ENCODE data around the gene SIRPB1. TPM values are rescaled to one million over a fixed set of nuclear protein-coding genes. Genes with fewer than 3 reads are reported as not detected.
A peak's percentile ranks its signal among the peaks of the same experiment; 100 is the strongest.

The SIRPB1 gene
- polyA plus RNA-seq, 2 of the 4 experiments (the other 2 are of a cell fraction): 0.10 to 0.56 TPM

DNA sequence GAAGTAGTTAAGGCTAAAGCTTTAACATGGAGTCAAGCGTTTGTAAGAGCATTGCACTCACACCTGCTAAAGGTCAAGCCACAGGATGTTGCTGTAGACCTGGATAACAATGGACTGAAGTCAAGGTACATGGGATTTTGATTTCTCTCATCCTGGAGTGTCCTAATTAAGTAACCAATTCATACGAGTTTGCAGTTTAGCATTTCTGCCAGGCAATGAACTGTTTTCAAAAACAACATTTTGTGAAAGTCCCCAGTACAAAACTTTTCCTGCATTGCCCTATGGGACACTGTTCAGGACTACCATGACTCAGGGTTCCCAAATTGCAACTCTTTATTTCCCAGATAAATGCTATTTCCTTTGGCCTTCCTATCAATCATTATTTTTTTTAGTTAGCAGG lies 17.4 kb upstream of the SIRPB1 start (continued):
- no peak for TF ChIP-seq GATA3 (IDR thresholded peaks at IDR 0.05; ENCODE audit: borderline replicate concordance)

DNA sequence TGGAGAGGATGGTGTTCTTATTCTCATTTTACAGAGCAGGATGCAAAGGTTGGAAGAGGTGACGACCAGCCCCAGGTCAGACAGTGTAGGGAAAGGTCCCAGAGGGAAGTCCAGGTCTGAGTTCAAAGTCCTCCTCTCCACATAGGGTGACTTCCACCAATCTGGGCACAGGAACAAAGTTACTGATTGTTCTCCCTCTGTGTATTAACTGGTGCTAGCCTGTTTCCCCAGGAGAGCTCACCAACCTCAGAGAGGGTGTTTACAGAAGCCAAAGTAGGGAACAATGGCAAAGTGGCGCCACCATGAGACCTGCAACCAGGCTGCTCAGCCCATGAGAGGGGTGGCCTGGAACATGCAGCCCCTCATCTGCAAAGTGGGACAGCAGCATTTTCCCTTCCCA lies 16.8 kb upstream of the SIRPB1 start:
- Histone ChIP-seq H3K4me1 (peaks cover 7% of the 10 kb centered on the region; the same call in 1 of the 3 replicates), H3K9me3 (no peaks in the 10 kb centered on the region; the same call in 2 of the 3 replicates), H3K27ac (no peak overlapping the region), H3K4me3 (no peak overlapping the region), H3K4me2 (no peak overlapping the region)
- 65% methylated on average over 2 of the region's 2 CpGs for WGBS (ENCODE audit: missing lambda C conversion rate)
- peak in 1 of 2 experiments; percentile 34; a peak in 2 of 6 replicates for ATAC-seq
- POLR2A ChIA-PET: no interaction called here
- TF ChIP-seq POLR2AphosphoS2 (conservative IDR thresholded peaks at IDR 0.05; ENCODE audit: low read length) (no peak), MAZ (IDR thresholded peaks at IDR 0.05; ENCODE audit: borderline replicate concordance, low read depth, low read length) (no peak), CHD4 (IDR thresholded peaks at IDR 0.05; ENCODE audit: borderline replicate concordance) (no peak), FOXS1 (CRISPR knock-in tag; IDR thresholded peaks at IDR 0.05) (no peak), JUNB (IDR thresholded peaks at IDR 0.05) (no peak), MAFK (IDR thresholded peaks at IDR 0.05; ENCODE audit: partially characterized antibody) (no peak)
- TF ChIP-seq, protein P1, sequence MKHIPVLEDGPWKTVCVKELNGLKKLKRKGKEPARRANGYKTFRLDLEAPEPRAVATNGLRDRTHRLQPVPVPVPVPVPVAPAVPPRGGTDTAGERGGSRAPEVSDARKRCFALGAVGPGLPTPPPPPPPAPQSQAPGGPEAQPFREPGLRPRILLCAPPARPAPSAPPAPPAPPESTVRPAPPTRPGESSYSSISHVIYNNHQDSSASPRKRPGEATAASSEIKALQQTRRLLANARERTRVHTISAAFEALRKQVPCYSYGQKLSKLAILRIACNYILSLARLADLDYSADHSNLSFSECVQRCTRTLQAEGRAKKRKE (CRISPR knock-in tag; IDR thresholded peaks at IDR 0.05; ENCODE audit: low read depth): no peak
- TF ChIP-seq, protein P2, sequence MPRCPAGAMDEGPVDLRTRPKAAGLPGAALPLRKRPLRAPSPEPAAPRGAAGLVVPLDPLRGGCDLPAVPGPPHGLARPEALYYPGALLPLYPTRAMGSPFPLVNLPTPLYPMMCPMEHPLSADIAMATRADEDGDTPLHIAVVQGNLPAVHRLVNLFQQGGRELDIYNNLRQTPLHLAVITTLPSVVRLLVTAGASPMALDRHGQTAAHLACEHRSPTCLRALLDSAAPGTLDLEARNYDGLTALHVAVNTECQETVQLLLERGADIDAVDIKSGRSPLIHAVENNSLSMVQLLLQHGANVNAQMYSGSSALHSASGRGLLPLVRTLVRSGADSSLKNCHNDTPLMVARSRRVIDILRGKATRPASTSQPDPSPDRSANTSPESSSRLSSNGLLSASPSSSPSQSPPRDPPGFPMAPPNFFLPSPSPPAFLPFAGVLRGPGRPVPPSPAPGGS (IDR thresholded peaks at IDR 0.05): no peak
- no peak for DNase-seq (ENCODE audit: low read depth in 1 of 2, low spot score in 1 of 2)
- FAIRE-seq: no peak
- CTCF ChIA-PET: no interaction called here

DNA sequence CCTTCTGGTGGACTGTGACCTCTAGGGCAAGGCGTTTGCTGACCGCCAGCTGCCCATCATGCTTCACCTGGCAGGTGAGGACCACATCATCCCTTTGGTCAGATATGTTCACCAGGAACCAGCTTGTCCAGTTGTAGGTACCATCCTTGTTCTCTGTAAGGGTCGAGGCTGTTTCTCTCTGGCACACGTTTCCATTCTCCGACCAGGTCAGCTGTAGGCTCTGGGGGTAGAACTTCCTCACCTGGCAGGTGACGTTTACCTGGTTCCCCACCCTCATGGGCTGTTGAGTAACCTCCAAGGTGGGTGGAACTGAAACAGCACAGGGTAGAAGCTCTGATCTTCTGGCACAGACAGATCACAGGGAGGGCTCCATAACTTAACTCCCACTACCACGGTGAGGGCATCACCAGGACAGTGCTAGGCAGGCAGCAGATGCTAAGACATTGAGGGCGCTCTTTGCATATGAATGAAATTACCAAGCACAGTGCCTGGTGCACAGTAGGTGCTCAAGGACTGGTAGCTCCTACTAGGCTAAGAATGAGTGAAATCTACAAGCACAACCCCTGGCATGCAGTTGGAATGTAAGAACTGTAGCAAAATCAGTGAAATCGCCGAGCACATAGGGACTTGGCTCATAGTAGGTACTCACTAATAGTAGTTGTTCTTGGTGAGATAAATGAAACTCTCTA lies 15.6 kb upstream of the SIRPB1 start:
- POLR2A ChIA-PET: no interaction called here
- DNase-seq (ENCODE audit: low read depth in 1 of 2, low spot score in 1 of 2) (no peak), FAIRE-seq (no peak), ATAC-seq (no peak)
- no peaks in the 10 kb centered on the region; the same call in 2 of the 3 replicates for H3K9me3 ChIP-seq
- CTCF ChIA-PET: interaction anchor here (0.6 to 1.0 kb wide), 3 partner anchors 88 to 1441 kb away, joined by 3 to 4 read pairs (median 3); no protein-coding TSS in a partner anchor
- 63% methylated on average over 10 of the region's 10 CpGs for WGBS (ENCODE audit: missing lambda C conversion rate)
- H3K27ac ChIP-seq: no peak overlapping the region
- peaks cover 7% of the 10 kb centered on the region; the same call in 1 of the 3 replicates for H3K4me1 ChIP-seq
- H3K4me3 ChIP-seq: no peak overlapping the region
- no peak overlapping the region for H3K4me2 ChIP-seq
- TF ChIP-seq RARB (CRISPR knock-in tag; IDR thresholded peaks at IDR 0.05) (no peak), MYC (IDR thresholded peaks at IDR 0.05; ENCODE audit: borderline replicate concordance, low read length) (no peak), SMC3 (IDR thresholded peaks at IDR 0.05) (no peak), GATA3 (IDR thresholded peaks at IDR 0.05; ENCODE audit: borderline replicate concordance) (no peak), FOSB (CRISPR knock-in tag; IDR thresholded peaks at IDR 0.05) (no peak), MAFK (IDR thresholded peaks at IDR 0.05; ENCODE audit: partially characterized antibody) (no peak)
- TF ChIP-seq, protein P3, sequence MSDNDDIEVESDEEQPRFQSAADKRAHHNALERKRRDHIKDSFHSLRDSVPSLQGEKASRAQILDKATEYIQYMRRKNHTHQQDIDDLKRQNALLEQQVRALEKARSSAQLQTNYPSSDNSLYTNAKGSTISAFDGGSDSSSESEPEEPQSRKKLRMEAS (IDR thresholded peaks at IDR 0.05): no peak

DNA sequence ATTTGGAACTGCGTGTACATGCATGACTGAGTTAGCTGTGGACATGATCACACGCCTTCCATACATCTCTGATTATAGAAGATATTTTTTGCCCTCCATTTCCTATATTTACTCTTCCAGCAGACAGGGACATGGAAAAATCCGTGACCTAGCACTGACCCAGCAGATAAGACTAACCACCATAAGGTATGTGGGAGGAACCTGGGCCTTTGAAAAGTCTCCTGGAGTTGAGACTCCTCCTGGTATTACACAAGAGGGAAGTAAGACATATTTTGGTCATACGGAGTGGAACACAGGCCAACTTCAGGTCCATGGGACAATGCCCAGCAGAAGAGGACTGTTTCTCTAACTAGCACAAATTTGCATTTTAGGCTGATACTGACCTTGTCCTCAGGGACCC lies 13.7 kb upstream of the SIRPB1 start:
- no peaks in the 10 kb centered on the region for H3K9me3 ChIP-seq
- H3K4me1 ChIP-seq: peaks cover 7% of the 10 kb centered on the region; the same call in 1 of the 3 replicates
- WGBS (ENCODE audit: missing lambda C conversion rate): 64% methylated on average over 4 of the region's 4 CpGs
- ChIA-PET CTCF (no interaction called here), POLR2A (no interaction called here)
- DNase-seq (ENCODE audit: low read depth in 1 of 2, low spot score in 1 of 2) (peak in 1 of 2 experiments; percentile 19), FAIRE-seq (no peak), ATAC-seq (no peak)
- TF ChIP-seq, protein P4, sequence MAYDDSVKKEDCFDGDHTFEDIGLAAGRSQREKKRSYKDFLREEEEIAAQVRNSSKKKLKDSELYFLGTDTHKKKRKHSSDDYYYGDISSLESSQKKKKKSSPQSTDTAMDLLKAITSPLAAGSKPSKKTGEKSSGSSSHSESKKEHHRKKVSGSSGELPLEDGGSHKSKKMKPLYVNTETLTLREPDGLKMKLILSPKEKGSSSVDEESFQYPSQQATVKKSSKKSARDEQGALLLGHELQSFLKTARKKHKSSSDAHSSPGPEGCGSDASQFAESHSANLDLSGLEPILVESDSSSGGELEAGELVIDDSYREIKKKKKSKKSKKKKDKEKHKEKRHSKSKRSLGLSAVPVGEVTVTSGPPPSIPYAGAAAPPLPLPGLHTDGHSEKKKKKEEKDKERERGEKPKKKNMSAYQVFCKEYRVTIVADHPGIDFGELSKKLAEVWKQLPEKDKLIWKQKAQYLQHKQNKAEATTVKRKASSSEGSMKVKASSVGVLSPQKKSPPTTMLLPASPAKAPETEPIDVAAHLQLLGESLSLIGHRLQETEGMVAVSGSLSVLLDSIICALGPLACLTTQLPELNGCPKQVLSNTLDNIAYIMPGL (CRISPR knock-in tag; IDR thresholded peaks at IDR 0.05; ENCODE audit: borderline replicate concordance): no peak
- TF ChIP-seq, protein P5, sequence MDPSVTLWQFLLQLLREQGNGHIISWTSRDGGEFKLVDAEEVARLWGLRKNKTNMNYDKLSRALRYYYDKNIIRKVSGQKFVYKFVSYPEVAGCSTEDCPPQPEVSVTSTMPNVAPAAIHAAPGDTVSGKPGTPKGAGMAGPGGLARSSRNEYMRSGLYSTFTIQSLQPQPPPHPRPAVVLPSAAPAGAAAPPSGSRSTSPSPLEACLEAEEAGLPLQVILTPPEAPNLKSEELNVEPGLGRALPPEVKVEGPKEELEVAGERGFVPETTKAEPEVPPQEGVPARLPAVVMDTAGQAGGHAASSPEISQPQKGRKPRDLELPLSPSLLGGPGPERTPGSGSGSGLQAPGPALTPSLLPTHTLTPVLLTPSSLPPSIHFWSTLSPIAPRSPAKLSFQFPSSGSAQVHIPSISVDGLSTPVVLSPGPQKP (IDR thresholded peaks at IDR 0.05; ENCODE audit: low read depth, low read length): no peak
- no peak for TF ChIP-seq RAD21 (conservative IDR thresholded peaks at IDR 0.05 in 1 of 2, IDR thresholded peaks at IDR 0.05 in 1 of 2)
- TF ChIP-seq KDM5A (IDR thresholded peaks at IDR 0.05): no peak
- TF ChIP-seq, protein P1 (CRISPR knock-in tag; IDR thresholded peaks at IDR 0.05; ENCODE audit: low read depth): no peak
- no peak for TF ChIP-seq CBX8 (IDR thresholded peaks at IDR 0.05)
- TF ChIP-seq, protein P6, sequence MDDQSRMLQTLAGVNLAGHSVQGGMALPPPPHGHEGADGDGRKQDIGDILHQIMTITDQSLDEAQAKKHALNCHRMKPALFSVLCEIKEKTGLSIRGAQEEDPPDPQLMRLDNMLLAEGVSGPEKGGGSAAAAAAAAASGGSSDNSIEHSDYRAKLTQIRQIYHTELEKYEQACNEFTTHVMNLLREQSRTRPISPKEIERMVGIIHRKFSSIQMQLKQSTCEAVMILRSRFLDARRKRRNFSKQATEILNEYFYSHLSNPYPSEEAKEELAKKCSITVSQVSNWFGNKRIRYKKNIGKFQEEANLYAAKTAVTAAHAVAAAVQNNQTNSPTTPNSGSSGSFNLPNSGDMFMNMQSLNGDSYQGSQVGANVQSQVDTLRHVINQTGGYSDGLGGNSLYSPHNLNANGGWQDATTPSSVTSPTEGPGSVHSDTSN (IDR thresholded peaks at IDR 0.05): no peak
- TF ChIP-seq MAFK (IDR thresholded peaks at IDR 0.05; ENCODE audit: partially characterized antibody): no peak
- TF ChIP-seq, protein P3 (IDR thresholded peaks at IDR 0.05): no peak
- TF ChIP-seq CBX2 (IDR thresholded peaks at IDR 0.05; ENCODE audit: borderline replicate concordance, low read depth): no peak
- TF ChIP-seq PHF8 (IDR thresholded peaks at IDR 0.05; ENCODE audit: borderline replicate concordance, low read depth): no peak
- H3K4me2 ChIP-seq: no peak overlapping the region
- no peak overlapping the region for H3K27ac ChIP-seq
- H3K4me3 ChIP-seq: no peak overlapping the region

Measured in A549 (cell line).